SH-SY5Y (cell line): Measurements from ENCODE around the gene REST.

Experiments
- GATA2 ChIP-seq: IDR thresholded peaks from 2 replicates; pipeline ENCODE4 v1.6.1; 2011; ENCODE audit warnings: mild to moderate bottlenecking, low read depth, low read length
- GATA3 ChIP-seq: IDR thresholded peaks from 2 replicates; pipeline ENCODE4 v1.6.1; 2011; ENCODE audit warnings: low read depth, mild to moderate bottlenecking, low read length, moderate library complexity

GRCh38 chr4:56937262-56937661, 29.6 kb downstream of the REST start:
- TF ChIP-seq GATA2, result no peak
- no peak for TF ChIP-seq GATA3
